Measurements from ENCODE around the gene OR1J2. TPM values are rescaled to one million over a fixed set of nuclear protein-coding genes. Genes with fewer than 3 reads are reported as not detected.

The OR1J2 gene
- total and polyA plus RNA-seq, 7 experiments from 2014 or later, result 0.66 to 0.69 TPM; not detected in 5

DNA sequence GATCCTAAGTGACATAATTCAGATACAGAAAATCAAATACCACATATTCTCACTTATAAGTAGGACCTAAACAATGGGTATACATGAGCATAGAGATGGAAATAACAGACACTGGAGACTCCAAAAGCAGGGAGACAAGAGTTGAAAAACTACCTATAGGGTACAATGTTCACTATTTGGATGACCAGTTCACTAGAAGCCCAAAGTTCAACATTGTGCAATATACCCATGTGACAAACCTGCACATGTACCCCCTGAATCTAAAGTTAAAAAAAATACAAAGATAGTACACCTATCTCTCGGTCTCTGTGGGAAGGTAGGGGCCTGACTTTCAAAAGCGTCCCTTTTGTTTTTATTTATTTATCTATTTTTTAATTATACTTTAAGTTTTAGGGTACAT lies 28.2 kb downstream of the OR1J2 start:
- intact Hi-C loops (cut with micrococcal nuclease), result no loop called here
- H3K36me3 Mint-ChIP-seq, result peaks cover 0 to 4% (median 0%) of the 10 kb centered on the region in 5 donors
- peaks cover 0 to 6% (median 0%) of the 10 kb centered on the region in 5 donors for H3K27me3 Mint-ChIP-seq
- H3K27ac Mint-ChIP-seq, result no peak overlapping the region
- H3K4me3 Mint-ChIP-seq, result no peak overlapping the region
- no peak for ATAC-seq
- Histone ChIP-seq H3K27me3 (ENCODE audit: control insufficient read depth in 2 of 2, insufficient read depth in 2 of 2, low read length in 2 of 2) (no peaks in the 10 kb centered on the region), H3K9me3 (ENCODE audit: control insufficient read depth in 2 of 3, low read length in 3 of 3) (no peaks in the 10 kb centered on the region), H3K4me1 (ENCODE audit: control insufficient read depth in 2 of 2, insufficient read depth in 2 of 2, low read length in 2 of 2) (no peaks in the 10 kb centered on the region), H3K27ac (ENCODE audit: low read depth, low read length) (no peak overlapping the region), H3K4me3 (ENCODE audit: low read length) (no peak overlapping the region), H3K36me3 (ENCODE audit: control insufficient read depth in 2 of 3, insufficient read depth in 3 of 3, low read length in 3 of 3) (no peaks in the 10 kb centered on the region)
- ChIA-PET CTCF (no interaction called here), POLR2A (no interaction called here)
- H3K9me3 Mint-ChIP-seq, result peaks cover 0 to 8% (median 3%) of the 10 kb centered on the region in 11 donors
- DNase-seq, result no peak
- H3K4me1 Mint-ChIP-seq, result no peaks in the 10 kb centered on the region

DNA sequence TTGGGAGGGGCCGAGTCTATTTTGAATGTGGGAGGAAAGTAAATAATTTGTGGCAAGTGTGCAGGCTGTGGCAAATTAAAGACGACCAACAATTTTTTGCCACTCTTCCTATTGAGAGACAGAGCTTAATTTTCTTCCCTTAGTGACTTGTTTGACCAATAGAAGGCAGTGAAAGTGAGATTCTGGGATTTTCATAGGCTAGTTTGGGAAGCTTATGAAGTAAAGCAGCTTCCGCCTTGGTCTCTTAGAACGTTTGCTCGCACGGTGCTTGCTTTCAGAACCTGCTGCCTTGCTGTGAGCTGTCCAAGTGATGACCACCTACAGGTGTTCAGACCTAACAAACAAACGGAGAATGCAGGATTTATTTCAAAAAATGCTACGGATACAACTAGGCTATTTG lies 35.6 kb downstream of the OR1J2 start:
- Mint-ChIP-seq H3K27me3 (peaks cover 0 to 33% (median 6%) of the 10 kb centered on the region in 5 donors), H3K4me1 (no peaks in the 10 kb centered on the region), H3K4me3 (no peak overlapping the region), H3K9me3 (peaks cover 0 to 6% (median 0%) of the 10 kb centered on the region in 11 donors), H3K27ac (no peak overlapping the region), H3K36me3 (peaks cover 0 to 10% (median 0%) of the 10 kb centered on the region in 5 donors)
- POLR2A ChIA-PET, result no interaction called here
- CTCF ChIA-PET, result no interaction called here
- no peaks in the 10 kb centered on the region for H3K27me3 ChIP-seq (ENCODE audit: control insufficient read depth in 2 of 2, insufficient read depth in 2 of 2, low read length in 2 of 2)
- DNase-seq (no peak), ATAC-seq (no peak)
- H3K27ac ChIP-seq (ENCODE audit: low read depth, low read length), result no peak overlapping the region
- H3K9me3 ChIP-seq (ENCODE audit: control insufficient read depth in 2 of 3, low read length in 3 of 3), result no peaks in the 10 kb centered on the region
- H3K4me3 ChIP-seq (ENCODE audit: low read length), result no peak overlapping the region
- no peaks in the 10 kb centered on the region for H3K36me3 ChIP-seq (ENCODE audit: control insufficient read depth in 2 of 3, insufficient read depth in 3 of 3, low read length in 3 of 3)
- intact Hi-C loops (cut with micrococcal nuclease), result no loop called here
- H3K4me1 ChIP-seq (ENCODE audit: control insufficient read depth in 2 of 2, insufficient read depth in 2 of 2, low read length in 2 of 2), result no peaks in the 10 kb centered on the region

DNA sequence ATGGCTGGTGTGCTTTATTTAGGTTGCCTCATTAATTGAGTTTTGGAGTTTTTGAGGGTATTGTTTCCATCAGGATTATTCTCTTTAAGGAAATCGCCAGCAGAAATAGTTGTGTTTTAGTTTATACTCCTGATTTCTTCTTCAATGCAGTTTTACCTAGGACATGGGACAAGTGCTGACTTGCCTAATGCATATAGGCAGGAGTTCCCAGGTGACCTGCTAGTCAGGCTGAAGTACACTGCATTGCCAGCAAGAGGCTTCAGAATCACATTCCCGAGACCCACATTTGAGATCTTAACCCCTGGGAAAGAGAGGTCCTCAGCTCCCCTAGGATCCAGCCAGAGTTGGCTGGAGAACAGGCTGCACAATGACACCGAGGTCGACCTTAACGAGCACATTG lies 40.8 kb downstream of the OR1J2 start:
- CTCF ChIA-PET, result no interaction called here
- Histone ChIP-seq H3K9me3 (ENCODE audit: control insufficient read depth in 2 of 3, low read length in 3 of 3) (no peaks in the 10 kb centered on the region), H3K4me3 (ENCODE audit: low read length) (no peak overlapping the region), H3K27ac (ENCODE audit: low read depth, low read length) (no peak overlapping the region), H3K36me3 (ENCODE audit: control insufficient read depth in 2 of 3, insufficient read depth in 3 of 3, low read length in 3 of 3) (no peaks in the 10 kb centered on the region), H3K27me3 (ENCODE audit: control insufficient read depth in 2 of 2, insufficient read depth in 2 of 2, low read length in 2 of 2) (no peaks in the 10 kb centered on the region), H3K4me1 (ENCODE audit: control insufficient read depth in 2 of 2, insufficient read depth in 2 of 2, low read length in 2 of 2) (no peaks in the 10 kb centered on the region)
- no peak for ATAC-seq
- DNase-seq, result no peak
- no peak overlapping the region for H3K4me3 Mint-ChIP-seq
- intact Hi-C loops (cut with micrococcal nuclease), result no loop called here
- peaks cover 0 to 6% (median 0%) of the 10 kb centered on the region in 11 donors for H3K9me3 Mint-ChIP-seq
- H3K36me3 Mint-ChIP-seq, result peaks cover 0 to 10% (median 3%) of the 10 kb centered on the region in 5 donors
- POLR2A ChIA-PET, result no interaction called here
- no peak overlapping the region for H3K27ac Mint-ChIP-seq
- peaks cover 5 to 39% (median 21%) of the 10 kb centered on the region in 5 donors for H3K27me3 Mint-ChIP-seq
- no peaks in the 10 kb centered on the region for H3K4me1 Mint-ChIP-seq

DNA sequence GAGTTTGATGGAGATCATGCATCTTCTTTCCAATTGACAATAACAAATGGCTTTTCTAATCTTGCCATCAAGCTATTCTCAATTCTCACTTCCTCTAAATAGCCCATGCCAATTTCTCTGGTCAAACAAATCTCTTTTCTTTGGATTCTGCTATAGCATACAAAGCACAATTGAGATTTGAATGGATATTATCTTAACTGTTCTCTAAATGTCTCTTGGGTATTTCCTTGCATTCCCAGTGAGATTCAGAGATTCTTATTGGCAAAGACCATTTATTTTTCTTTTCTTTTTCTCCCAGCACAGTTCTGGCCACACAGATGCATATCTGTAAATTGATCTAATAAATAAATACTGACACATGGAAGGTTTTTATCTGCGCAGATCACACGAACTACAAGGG lies 42.2 kb downstream of the OR1J2 start, which contains the start of gene OR1N2:
TSS of gene OR1N2 (plus strand) at position 301 of the 400 bp plus-strand sequence. CDS start 100 bp downstream, outside the sequence.
- Mint-ChIP-seq H3K4me3 (no peak within 1 kb of the TSS), H3K27ac (no peak within 1 kb of the TSS), H3K27me3 (peaks cover 5 to 34% (median 21%) of the 10 kb centered on the region in 5 donors), H3K4me1 (no peaks in the 10 kb centered on the region), H3K9me3 (peaks cover 0 to 6% (median 0%) of the 10 kb centered on the region in 11 donors), H3K36me3 (peaks cover 0 to 10% (median 3%) of the 10 kb centered on the region in 5 donors)
- no peak within 1 kb of the TSS for H3K4me3 ChIP-seq (ENCODE audit: low read length)
- H3K36me3 ChIP-seq (ENCODE audit: control insufficient read depth in 2 of 3, insufficient read depth in 3 of 3, low read length in 3 of 3), result no peaks in the 10 kb centered on the region
- ChIA-PET POLR2A (no interaction called here), CTCF (no interaction called here)
- H3K9me3 ChIP-seq (ENCODE audit: control insufficient read depth in 2 of 3, low read length in 3 of 3), result no peaks in the 10 kb centered on the region
- ATAC-seq (no peak), DNase-seq (no peak)
- intact Hi-C loops (cut with micrococcal nuclease), result no loop called here
- no peaks in the 10 kb centered on the region for H3K27me3 ChIP-seq (ENCODE audit: control insufficient read depth in 2 of 2, insufficient read depth in 2 of 2, low read length in 2 of 2)
- no peak within 1 kb of the TSS for H3K27ac ChIP-seq (ENCODE audit: low read depth, low read length)
- no peaks in the 10 kb centered on the region for H3K4me1 ChIP-seq (ENCODE audit: control insufficient read depth in 2 of 2, insufficient read depth in 2 of 2, low read length in 2 of 2)

Other genes with a start within 250 kb of the OR1J2 start
- gene RBM18, start 246.0 kb upstream of the OR1J2 start, total RNA-seq, result 10 to 100 TPM; 14.2 to 22.9 (median 15.8) TPM
- 10 to 100 TPM; 18.2 to 26.3 TPM for gene RBM18, start 246.0 kb upstream of the OR1J2 start, polyA plus RNA-seq
- gene MRRF, start 245.9 kb upstream of the OR1J2 start, total RNA-seq, result 10 to 100 TPM; 28.1 to 35.8 (median 33.3) TPM
- 10 to 100 TPM; 18.6 to 24.3 TPM for gene MRRF, start 245.9 kb upstream of the OR1J2 start, polyA plus RNA-seq
- 1 to 10 TPM in 2 of 5 experiments, under 1 TPM in 3; 0.41 to 7.0 (median 0.67) TPM for gene PTGS1, start 139.8 kb upstream of the OR1J2 start, total RNA-seq
- under 1 TPM in 1 of 2 donors, not detected in 1; 0.44 TPM for gene PTGS1, start 139.8 kb upstream of the OR1J2 start, polyA plus RNA-seq
- not detected for gene OR1J1, start 32.9 kb upstream of the OR1J2 start, total RNA-seq
- not detected for gene OR1J1, start 32.9 kb upstream of the OR1J2 start, polyA plus RNA-seq
- under 1 TPM in 1 of 5 experiments, not detected in 4; 0.42 TPM for gene OR1J4, start 8.3 kb downstream of the OR1J2 start, total RNA-seq
- gene OR1J4, start 8.3 kb downstream of the OR1J2 start, polyA plus RNA-seq, result not detected
- not detected for gene OR1N1, start 16.5 kb downstream of the OR1J2 start, total RNA-seq
- not detected for gene OR1N1, start 16.5 kb downstream of the OR1J2 start, polyA plus RNA-seq
- under 1 TPM in 1 of 5 experiments, not detected in 4; 0.85 TPM for gene OR1N2, start 42.3 kb downstream of the OR1J2 start, total RNA-seq
- not detected for gene OR1N2, start 42.3 kb downstream of the OR1J2 start, polyA plus RNA-seq
- under 1 TPM in 1 of 5 experiments, not detected in 4; 0.19 TPM for gene OR1L8, start 72.6 kb downstream of the OR1J2 start, total RNA-seq
- gene OR1L8, start 72.6 kb downstream of the OR1J2 start, polyA plus RNA-seq, result not detected
- under 1 TPM in 2 of 5 experiments, not detected in 3; 0.42 to 0.69 TPM for gene OR1Q1, start 103.9 kb downstream of the OR1J2 start, total RNA-seq
- not detected for gene OR1Q1, start 103.9 kb downstream of the OR1J2 start, polyA plus RNA-seq
- gene OR1B1, start 146.8 kb downstream of the OR1J2 start, total RNA-seq, result under 1 TPM in 1 of 5 experiments, not detected in 4; 0.66 TPM
- not detected for gene OR1B1, start 146.8 kb downstream of the OR1J2 start, polyA plus RNA-seq
- gene OR1L1, start 150.9 kb downstream of the OR1J2 start, total RNA-seq, result not detected
- not detected for gene OR1L1, start 150.9 kb downstream of the OR1J2 start, polyA plus RNA-seq
- gene OR1L3, start 164.3 kb downstream of the OR1J2 start, total RNA-seq, result not detected
- not detected for gene OR1L3, start 164.3 kb downstream of the OR1J2 start, polyA plus RNA-seq
- not detected for gene OR1L4, start 213.2 kb downstream of the OR1J2 start, total RNA-seq
- gene OR1L4, start 213.2 kb downstream of the OR1J2 start, polyA plus RNA-seq, result not detected
- gene OR1L6, start 231.5 kb downstream of the OR1J2 start, total RNA-seq, result not detected
- not detected for gene OR1L6, start 231.5 kb downstream of the OR1J2 start, polyA plus RNA-seq